Suprapubic skin (tissue), 4 donors: Measurements from ENCODE around the gene LRP1B. TPM values are rescaled to one million over a fixed set of nuclear protein-coding genes. Genes with fewer than 3 reads are reported as not detected.
"Not testable (repeated sequence)": the region's sequence is repeated elsewhere in the genome, so short reads cannot be mapped to it uniquely, and the experiment has no call there.

ENCODE experiments used
- DNase-seq, 2 donors: peaks; one replicate each; pipeline ENCODE4 v3.0.0-alpha.2; 2019; ENCODE audit warnings: low spot score in 2 of 2
- H3K27ac ChIP-seq: fragments of 200-600 bp; sonication (generic); one replicate; pipeline ENCODE4 v1.5.1; 2019
- H3K27me3 ChIP-seq: fragments of 200-600 bp; sonication (generic); one replicate; pipeline ENCODE4 v1.5.1; 2019
- H3K36me3 ChIP-seq: fragments of 200-600 bp; sonication (generic); one replicate; pipeline ENCODE4 v1.5.1; 2019
- H3K4me1 ChIP-seq: fragments of 200-600 bp; sonication (generic); one replicate; pipeline ENCODE4 v1.5.1; 2019
- H3K4me3 ChIP-seq: fragments of 200-600 bp; sonication (generic); one replicate; pipeline ENCODE4 v1.5.1; 2019; ENCODE audit warnings: mild to moderate bottlenecking
- H3K9me3 ChIP-seq: fragments of 200-600 bp; sonication (generic); one replicate; pipeline ENCODE4 v1.5.1; 2019
- CTCF ChIP-seq, 2 donors: fragments of 200-600 bp in 1 of 2; fragments of 450-650 bp in 1 of 2; sonication (generic) in 1 of 2; IDR thresholded peaks; one replicate each; pipeline ENCODE4 v1.5.1; 2016 to 2019; ENCODE audit warnings: antibody characterized with exemption in 2 of 2, mild to moderate bottlenecking in 1 of 2, moderate library complexity in 1 of 2
- EP300 ChIP-seq: sonication (generic); formaldehyde crosslinking; IDR thresholded peaks from one replicate; pipeline ENCODE4 v1.6.1; 2017; ENCODE audit warnings: antibody characterized with exemption
- POLR2A ChIP-seq, 2 donors: fragments of 450-650 bp; IDR thresholded peaks; one replicate each; pipeline ENCODE4 v1.6.1; 2017; ENCODE audit warnings: antibody characterized with exemption in 2 of 2, mild to moderate bottlenecking in 2 of 2, moderate library complexity in 2 of 2
- POLR2AphosphoS5 ChIP-seq, 3 donors: sonication (generic); formaldehyde crosslinking; IDR thresholded peaks; one replicate each; pipeline ENCODE4 v1.6.1; 2017; ENCODE audit warnings: antibody characterized with exemption in 3 of 3
- WGBS: methylation state at CpG from one replicate; pipeline ENCODE4 v1.1.5; 2018; 5-methylcytosine and 5-hydroxymethylcytosine counted together
- total RNA-seq, 4 donors: library from RNA; depleted of rRNA; stranded (reverse); fragments of >200 nt; gene quantifications; one replicate each; pipeline ENCODE4 v1.1.0, GENCODE V29; 2016

The LRP1B gene
- total RNA-seq, 4 donors from 2014 or later, result 0.11 to 2.7 (median 1.3) TPM

DNA sequence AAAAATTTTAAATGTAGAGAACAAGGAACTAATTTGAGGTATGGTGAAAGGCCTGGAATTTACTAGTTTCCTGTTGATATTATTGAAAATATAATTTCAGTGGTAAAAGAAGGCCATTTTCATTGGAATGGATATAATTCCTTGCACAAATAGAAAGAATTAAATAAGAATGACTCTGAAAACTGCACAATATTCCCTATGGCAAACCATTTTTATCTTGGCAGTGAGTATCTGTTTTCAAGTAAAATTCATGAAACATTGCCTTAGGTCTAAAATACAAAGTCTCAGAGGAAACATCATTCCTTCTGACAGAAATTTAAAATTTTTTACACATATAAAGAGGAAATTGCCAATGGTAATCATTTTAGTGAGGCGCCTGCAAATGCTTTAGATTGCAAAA, 1468.3 kb downstream of the LRP1B start:
- H3K4me3 ChIP-seq, result no peak overlapping the region
- whole genome bisulfite sequencing, result 82% methylated on average over 1 of the region's 1 CpG
- no peaks in the 10 kb centered on the region for H3K9me3 ChIP-seq
- no peak for DNase-seq
- no peaks in the 10 kb centered on the region for H3K4me1 ChIP-seq
- no peaks in the 10 kb centered on the region for H3K27me3 ChIP-seq
- no peaks in the 10 kb centered on the region for H3K36me3 ChIP-seq
- TF ChIP-seq EP300 (no peak), CTCF (IDR thresholded peaks at IDR 0.05) (no peak), POLR2AphosphoS5 (IDR thresholded peaks at IDR 0.05) (no peak), POLR2A (IDR thresholded peaks at IDR 0.05) (no peak)
- no peak overlapping the region for H3K27ac ChIP-seq

DNA sequence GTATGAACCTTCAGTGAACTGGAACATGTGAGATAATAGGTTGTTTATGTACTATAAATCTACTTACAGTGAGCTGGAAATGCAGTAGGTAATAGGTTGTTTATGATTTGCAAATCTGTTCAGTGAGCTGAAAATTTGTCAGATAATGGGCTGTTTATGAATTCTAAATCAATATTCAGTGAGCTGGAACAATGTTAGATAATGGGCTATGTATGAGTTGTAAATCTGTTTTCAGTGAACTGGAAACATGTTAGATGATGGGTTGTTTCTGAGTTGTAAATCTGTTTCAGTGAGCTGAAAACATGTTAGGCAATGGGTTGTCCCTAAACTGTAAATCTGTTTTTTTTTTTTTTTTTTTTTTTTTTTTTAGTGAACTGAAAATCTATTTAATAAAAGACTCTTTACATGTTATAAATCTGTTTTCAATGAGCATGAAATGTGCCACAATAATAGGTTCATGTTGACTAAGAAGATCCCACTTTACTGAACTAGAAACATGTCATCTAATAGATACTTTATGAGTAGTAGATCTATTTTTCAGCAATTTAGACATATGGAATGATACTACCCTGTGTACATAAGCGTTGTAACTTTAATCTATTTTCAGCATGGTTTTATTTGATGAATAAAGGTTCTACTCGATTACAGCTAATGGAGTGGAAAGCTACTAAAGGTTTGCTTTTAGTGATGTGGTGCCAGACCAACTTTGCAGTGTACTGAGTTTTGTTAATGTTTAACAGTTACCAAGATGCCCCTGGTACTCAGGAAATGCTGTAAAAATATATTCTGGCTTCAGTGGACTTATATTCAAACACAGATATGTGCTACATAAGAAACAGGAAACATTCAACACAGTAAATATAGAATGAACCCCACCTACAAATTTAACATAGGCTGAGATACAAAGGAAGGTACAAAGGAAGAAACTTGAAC, 1471.8 kb downstream of the LRP1B start:
- H3K9me3 ChIP-seq, result no peaks in the 10 kb centered on the region
- H3K27me3 ChIP-seq, result no peaks in the 10 kb centered on the region
- no peak for DNase-seq
- no peak for TF ChIP-seq POLR2AphosphoS5 (IDR thresholded peaks at IDR 0.05)
- no peak for TF ChIP-seq EP300
- TF ChIP-seq POLR2A (IDR thresholded peaks at IDR 0.05), result no peak
- no peak for TF ChIP-seq CTCF (IDR thresholded peaks at IDR 0.05)
- WGBS, result 79% methylated on average over 2 of the region's 2 CpGs
- no peak overlapping the region for H3K4me3 ChIP-seq
- H3K4me1 ChIP-seq, result no peaks in the 10 kb centered on the region
- no peak overlapping the region for H3K27ac ChIP-seq
- H3K36me3 ChIP-seq, result no peaks in the 10 kb centered on the region

- Histone ChIP-seq H3K4me1 (no peaks in the 10 kb centered on the region), H3K27me3 (no peaks in the 10 kb centered on the region), H3K9me3 (no peaks in the 10 kb centered on the region), H3K27ac (no peak overlapping the region), H3K4me3 (no peak overlapping the region), H3K36me3 (no peaks in the 10 kb centered on the region)
- WGBS, result 57% methylated on average over 2 of the region's 2 CpGs
- TF ChIP-seq EP300 (no peak), POLR2AphosphoS5 (IDR thresholded peaks at IDR 0.05) (no peak), CTCF (IDR thresholded peaks at IDR 0.05) (no peak), POLR2A (IDR thresholded peaks at IDR 0.05) (no peak)
- no peak for DNase-seq
These were observed 1473.2 kb downstream of the LRP1B start for GRCh38 chr2:140657657-140658056.

- H3K4me1 ChIP-seq, result no peaks in the 10 kb centered on the region
- DNase-seq, result no peak
- no peak for TF ChIP-seq EP300
- no peak for TF ChIP-seq POLR2A (IDR thresholded peaks at IDR 0.05)
- no peak for TF ChIP-seq CTCF (IDR thresholded peaks at IDR 0.05)
- no peak for TF ChIP-seq POLR2AphosphoS5 (IDR thresholded peaks at IDR 0.05)
- no peaks in the 10 kb centered on the region for H3K27me3 ChIP-seq
- no peaks in the 10 kb centered on the region for H3K36me3 ChIP-seq
- WGBS, result 49% methylated on average over 3 of the region's 3 CpGs
- H3K4me3 ChIP-seq, result no peak overlapping the region
- H3K9me3 ChIP-seq, result no peaks in the 10 kb centered on the region
- no peak overlapping the region for H3K27ac ChIP-seq
These were observed 1476.3 kb downstream of the LRP1B start for GRCh38 chr2:140654565-140654964.

- Histone ChIP-seq H3K27ac (no peak overlapping the region), H3K9me3 (no peaks in the 10 kb centered on the region), H3K4me3 (no peak overlapping the region), H3K27me3 (no peaks in the 10 kb centered on the region), H3K36me3 (no peaks in the 10 kb centered on the region), H3K4me1 (no peaks in the 10 kb centered on the region)
- no peak for TF ChIP-seq POLR2AphosphoS5 (IDR thresholded peaks at IDR 0.05)
- no peak for TF ChIP-seq CTCF (IDR thresholded peaks at IDR 0.05)
- no peak for TF ChIP-seq EP300
- TF ChIP-seq POLR2A (IDR thresholded peaks at IDR 0.05), result no peak
- DNase-seq, result no peak
- 78% methylated on average over 3 of the region's 3 CpGs for WGBS
These were observed 1480.0 kb downstream of the LRP1B start for GRCh38 chr2:140650825-140651224.

GRCh38 chr2:140650134-140650533, 1480.7 kb downstream of the LRP1B start:
- DNase-seq, H3K27ac ChIP-seq: not testable (repeated sequence)
- 95% methylated on average over 4 of the region's 4 CpGs for WGBS

More at GRCh38 chr2:140650134-140650533, 1480.7 kb downstream of the LRP1B start:
- H3K9me3 ChIP-seq, H3K4me3 ChIP-seq, H3K4me1 ChIP-seq, H3K27me3 ChIP-seq, H3K36me3 ChIP-seq: not testable (repeated sequence)
